GM12873 (cell line): ENCODE results near the gene ZNF423.

ENCODE experiments used
- TF ChIP-seq, protein P1 (sequence below): IDR thresholded peaks from 2 replicates; pipeline ENCODE4 v1.5.1; 2012; ENCODE audit warnings: low read depth, mild to moderate bottlenecking, moderate library complexity, low read length, control low read depth; ENCODE audit not compliant: insufficient read depth; ENCODE audit errors: missing control alignments

Gene ZNF423

DNA sequence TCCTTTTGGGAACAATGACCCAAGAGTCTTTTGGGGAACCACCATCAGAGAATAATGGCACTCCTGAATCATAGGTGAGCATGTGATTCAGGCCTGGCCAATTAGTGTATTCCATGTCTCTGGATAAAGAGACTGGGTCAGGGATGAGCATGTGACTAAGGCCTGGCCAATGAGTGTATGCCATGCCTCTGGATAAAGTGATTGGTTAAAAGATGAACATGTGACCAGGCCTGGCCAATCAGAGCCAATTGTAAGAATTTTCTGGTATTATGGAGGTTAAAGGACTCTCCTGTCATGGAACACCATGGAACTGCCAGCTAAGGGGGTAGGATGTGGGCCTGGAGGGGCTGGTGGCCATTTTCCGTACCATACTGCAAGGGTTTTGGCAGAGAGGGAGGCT, 288.0 kb downstream of the ZNF423 start:
- TF ChIP-seq, protein P1, sequence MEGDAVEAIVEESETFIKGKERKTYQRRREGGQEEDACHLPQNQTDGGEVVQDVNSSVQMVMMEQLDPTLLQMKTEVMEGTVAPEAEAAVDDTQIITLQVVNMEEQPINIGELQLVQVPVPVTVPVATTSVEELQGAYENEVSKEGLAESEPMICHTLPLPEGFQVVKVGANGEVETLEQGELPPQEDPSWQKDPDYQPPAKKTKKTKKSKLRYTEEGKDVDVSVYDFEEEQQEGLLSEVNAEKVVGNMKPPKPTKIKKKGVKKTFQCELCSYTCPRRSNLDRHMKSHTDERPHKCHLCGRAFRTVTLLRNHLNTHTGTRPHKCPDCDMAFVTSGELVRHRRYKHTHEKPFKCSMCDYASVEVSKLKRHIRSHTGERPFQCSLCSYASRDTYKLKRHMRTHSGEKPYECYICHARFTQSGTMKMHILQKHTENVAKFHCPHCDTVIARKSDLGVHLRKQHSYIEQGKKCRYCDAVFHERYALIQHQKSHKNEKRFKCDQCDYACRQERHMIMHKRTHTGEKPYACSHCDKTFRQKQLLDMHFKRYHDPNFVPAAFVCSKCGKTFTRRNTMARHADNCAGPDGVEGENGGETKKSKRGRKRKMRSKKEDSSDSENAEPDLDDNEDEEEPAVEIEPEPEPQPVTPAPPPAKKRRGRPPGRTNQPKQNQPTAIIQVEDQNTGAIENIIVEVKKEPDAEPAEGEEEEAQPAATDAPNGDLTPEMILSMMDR, result no peak

DNA sequence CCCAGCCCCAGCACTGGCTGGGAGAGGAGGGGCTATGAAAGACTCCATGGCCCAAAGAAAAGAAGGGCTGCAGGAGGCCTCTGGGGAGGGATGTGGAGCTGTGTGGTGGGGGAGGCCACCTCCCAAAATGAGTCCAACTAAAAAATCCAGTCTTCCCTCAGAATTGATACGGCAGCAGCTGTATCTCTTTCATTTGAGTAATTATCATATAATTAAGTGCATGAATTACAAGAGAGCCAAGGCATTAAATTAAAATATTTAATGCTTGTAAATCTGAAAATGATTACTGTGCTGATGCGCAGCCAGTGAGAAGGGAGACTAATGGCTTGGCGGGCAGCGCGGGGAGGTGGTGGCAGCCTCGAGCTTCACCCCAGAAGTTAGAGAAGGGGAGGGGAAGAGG, 289.5 kb downstream of the ZNF423 start:
- TF ChIP-seq, protein P1, result no peak

DNA sequence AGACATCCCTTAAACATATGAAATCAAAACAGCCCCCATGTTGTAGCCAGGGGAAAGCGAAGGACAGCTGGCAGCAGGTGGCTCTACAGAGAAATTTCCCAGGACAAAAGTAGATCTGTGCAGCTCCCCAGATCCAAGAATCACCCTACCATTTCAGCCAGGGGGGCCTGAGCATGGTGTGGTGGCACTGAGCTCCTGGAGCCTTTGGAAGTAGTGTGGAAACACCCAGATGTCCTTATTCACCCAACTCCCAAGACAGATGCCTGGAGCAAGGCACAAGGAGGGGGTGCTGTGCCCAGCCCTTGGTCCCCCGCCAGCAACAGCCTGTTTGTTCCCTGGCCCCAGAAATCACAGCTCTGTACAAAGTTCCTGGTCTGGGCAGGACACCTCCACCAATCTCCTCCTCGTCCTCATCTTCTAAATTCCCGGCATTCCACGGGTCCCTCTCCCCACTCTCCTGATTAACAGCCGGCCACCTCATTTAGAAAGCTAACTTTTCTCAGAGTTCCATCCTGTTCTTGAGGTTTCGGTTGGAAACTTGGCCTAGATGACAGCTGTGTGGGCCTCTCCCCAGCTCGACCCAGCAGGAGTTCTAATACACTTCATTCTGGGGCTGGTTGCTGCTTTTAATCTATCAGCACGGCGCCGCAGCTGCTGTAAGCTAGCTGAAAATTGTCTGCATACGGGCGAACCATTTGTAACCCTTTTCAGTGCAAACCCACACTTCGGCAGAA, 291.2 kb downstream of the ZNF423 start:
- TF ChIP-seq, protein P1, result no peak

DNA sequence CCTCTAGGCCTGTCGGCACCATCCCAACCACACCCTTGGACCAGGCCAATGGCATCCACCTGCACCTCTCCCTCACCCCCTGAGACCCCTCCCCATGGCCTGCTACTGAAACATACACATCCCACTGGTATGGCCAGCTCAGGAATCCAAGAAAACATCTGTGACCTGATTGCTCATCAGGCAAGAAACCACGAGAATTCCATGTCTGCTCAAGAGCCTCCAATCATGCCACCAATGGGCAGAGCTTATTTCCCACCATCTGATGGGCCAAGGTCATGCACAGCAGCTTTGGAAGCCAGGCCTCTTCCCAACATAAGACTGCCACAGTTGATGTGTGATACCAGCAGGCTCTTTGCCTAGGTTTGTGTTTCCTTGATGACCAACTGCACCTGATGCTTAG, 292.2 kb downstream of the ZNF423 start:
- TF ChIP-seq, protein P1, result no peak

DNA sequence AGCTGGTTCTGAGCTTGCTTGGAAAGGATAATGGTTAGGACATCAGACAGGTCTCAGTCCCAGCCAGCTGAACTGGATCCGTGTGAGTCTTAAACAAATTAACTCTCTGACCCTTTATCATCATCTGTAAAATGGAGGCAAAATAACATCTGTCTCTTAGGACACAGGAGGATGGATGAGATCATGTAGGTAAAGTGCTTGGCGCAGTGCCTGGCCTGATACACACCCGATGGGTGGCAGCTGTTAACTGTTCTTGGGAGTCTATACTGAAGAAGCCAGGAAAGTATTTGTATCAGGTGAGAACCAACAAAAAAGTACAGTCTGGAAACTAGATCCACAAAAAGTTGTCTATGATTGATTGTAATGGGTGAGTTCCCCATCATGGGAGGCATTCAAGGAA, 293.7 kb downstream of the ZNF423 start:
- TF ChIP-seq, protein P1, result no peak

DNA sequence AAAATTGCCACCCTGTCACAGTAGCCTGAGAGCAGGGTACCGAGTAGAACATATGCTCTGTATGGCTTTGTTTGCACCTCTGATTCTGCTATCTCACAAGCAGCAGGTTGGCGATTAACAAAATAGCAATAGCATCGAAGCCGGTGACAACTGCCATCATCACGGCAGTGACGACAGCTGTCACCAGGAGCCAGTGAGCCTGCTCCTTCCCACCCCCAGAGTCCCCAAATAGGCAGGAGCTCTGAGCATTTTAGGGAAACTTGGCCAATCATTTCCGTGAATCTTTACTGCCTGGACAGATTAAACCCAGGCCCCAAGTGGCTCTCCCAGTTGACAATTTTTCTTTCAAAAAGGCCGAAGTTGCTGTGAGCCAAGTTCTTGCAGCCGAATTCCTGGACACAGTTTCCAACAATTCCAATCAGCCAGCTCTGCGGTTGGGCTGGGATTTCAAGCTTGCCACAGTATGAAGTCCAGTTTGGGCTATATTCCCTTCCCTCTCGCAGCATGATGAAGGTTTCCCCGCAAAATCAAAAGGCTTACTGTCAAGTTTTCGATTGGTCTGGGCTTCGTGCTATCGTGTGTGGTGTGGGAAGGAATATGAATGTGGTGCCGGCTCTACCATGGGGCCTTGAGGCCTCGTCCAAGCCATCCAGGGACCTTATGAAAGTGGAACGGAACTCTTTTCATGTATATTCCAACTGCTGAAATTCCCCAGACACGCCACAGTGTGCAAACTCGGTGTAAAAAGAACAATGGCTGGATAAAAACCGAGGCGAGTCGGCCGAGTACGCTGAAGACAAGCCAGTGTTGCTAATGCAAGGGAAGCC, 295.7 kb downstream of the ZNF423 start:
- TF ChIP-seq, protein P1, result no peak

DNA sequence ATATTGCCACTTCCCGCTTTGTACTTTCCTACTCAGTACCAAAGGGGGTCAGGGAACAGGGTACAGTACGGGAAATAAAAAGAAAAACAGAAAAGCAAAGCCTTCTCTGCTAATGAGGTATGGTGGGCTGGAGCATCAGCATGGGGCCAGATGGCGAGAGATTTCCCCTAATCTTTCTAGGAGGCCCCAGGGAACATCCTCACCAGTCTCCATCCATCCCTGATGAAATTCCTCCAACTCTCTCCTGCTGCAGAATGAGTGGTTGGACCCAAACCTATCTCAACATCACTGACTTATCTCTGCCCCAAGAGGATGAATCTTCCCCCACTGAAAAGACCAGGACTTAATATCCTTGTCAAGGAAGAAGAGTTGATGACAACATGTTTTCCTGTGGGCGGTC, 296.7 kb downstream of the ZNF423 start:
- TF ChIP-seq, protein P1, result no peak
